SU-DHL-6 (cell line): ENCODE measurements around the gene ELMO1.

Source experiments
- CTCF ChIP-seq: fragments of 200-600 bp; sonication (generic); IDR thresholded peaks from one replicate; pipeline ENCODE4 v1.5.1; 2017; ENCODE audit warnings: antibody characterized with exemption, mild to moderate bottlenecking, low read length, moderate library complexity; ENCODE audit not compliant: insufficient read depth, poor library complexity, severe bottlenecking
- EZH2phosphoT487 ChIP-seq: fragments of 200-600 bp; sonication (generic), shearing (Covaris generic); conservative IDR thresholded peaks from 2 replicates; pipeline ENCODE4 v1.6.1; 2018; ENCODE audit warnings: mild to moderate bottlenecking, antibody characterized with exemption, low read length, moderate library complexity, mixed read lengths

GRCh38 chr7:37206192-37206591 is 242.5 kb downstream of the ELMO1 start:
- TF ChIP-seq CTCF (no peak), EZH2phosphoT487 (no peak)
